Mammary epithelial cell (primary cell): ENCODE results near the gene HACL1.

Experiments
- CTCF ChIP-seq, 2 donors: IDR thresholded peaks in 1 of 2; conservative IDR thresholded peaks in 1 of 2; 2 replicates each; pipeline ENCODE4 v1.5.1; 2011 to 2012; ENCODE audit warnings: inconsistent platforms in 2 of 2, low read length in 2 of 2, mild to moderate bottlenecking in 2 of 2, control low read depth in 1 of 2, low read depth in 1 of 2; ENCODE audit not compliant: insufficient read depth in 1 of 2; ENCODE audit errors: extremely low read depth in 1 of 2
- EZH2 ChIP-seq: IDR thresholded peaks from 2 replicates; pipeline ENCODE4 v1.6.1; 2012; ENCODE audit warnings: low read length, inconsistent platforms, borderline replicate concordance

GRCh38 chr3:15523660-15524417, 77.5 kb downstream of the HACL1 start:
- TF ChIP-seq CTCF (conservative IDR thresholded peaks at IDR 0.05 in 1 of 2, IDR thresholded peaks at IDR 0.05 in 1 of 2; ENCODE audit: extremely low read depth in 1 of 2, insufficient read depth in 1 of 2, low read depth in 1 of 2, low read length in 2 of 2), result no peak
- TF ChIP-seq EZH2, result no peak
